Measurements from ENCODE around the gene RFC4.
"Not testable (repeated sequence)": the region's sequence is repeated elsewhere in the genome, so short reads cannot be mapped to it uniquely, and the experiment has no call there.

Gene RFC4

GRCh38 chr3:186832276-186832675 lies 26.0 kb upstream of the RFC4 start:
- Histone ChIP-seq H3K9ac (ENCODE audit: low read depth, low read length) (no peak overlapping the region), H3K9me3 (ENCODE audit: control insufficient read depth, insufficient read depth, low read length) (no peaks in the 10 kb centered on the region), H3K4me1 (ENCODE audit: insufficient read depth, low read length) (peaks cover 5% of the 10 kb centered on the region; the same call in 1 of the 2 replicates), H3K36me3 (ENCODE audit: insufficient read depth, low read length) (no peaks in the 10 kb centered on the region)

- Histone ChIP-seq H3K36me3 (ENCODE audit: insufficient read depth, low read length) (no peaks in the 10 kb centered on the region), H3K9me3 (ENCODE audit: control insufficient read depth, insufficient read depth, low read length) (no peaks in the 10 kb centered on the region), H3K4me1 (ENCODE audit: insufficient read depth, low read length) (peaks cover 5% of the 10 kb centered on the region; the same call in 1 of the 2 replicates), H3K9ac (ENCODE audit: low read depth, low read length) (no peak overlapping the region)
Measured at GRCh38 chr3:186831798-186832197, 25.5 kb upstream of the RFC4 start.

GRCh38 chr3:186828340-186828739 lies 22.1 kb upstream of the RFC4 start:
- Histone ChIP-seq H3K4me1 (ENCODE audit: insufficient read depth, low read length) (peaks cover 9% of the 10 kb centered on the region), H3K9ac (ENCODE audit: low read depth, low read length) (no peak overlapping the region), H3K9me3 (ENCODE audit: control insufficient read depth, insufficient read depth, low read length) (no peaks in the 10 kb centered on the region), H3K36me3 (ENCODE audit: insufficient read depth, low read length) (no peaks in the 10 kb centered on the region)

DNA sequence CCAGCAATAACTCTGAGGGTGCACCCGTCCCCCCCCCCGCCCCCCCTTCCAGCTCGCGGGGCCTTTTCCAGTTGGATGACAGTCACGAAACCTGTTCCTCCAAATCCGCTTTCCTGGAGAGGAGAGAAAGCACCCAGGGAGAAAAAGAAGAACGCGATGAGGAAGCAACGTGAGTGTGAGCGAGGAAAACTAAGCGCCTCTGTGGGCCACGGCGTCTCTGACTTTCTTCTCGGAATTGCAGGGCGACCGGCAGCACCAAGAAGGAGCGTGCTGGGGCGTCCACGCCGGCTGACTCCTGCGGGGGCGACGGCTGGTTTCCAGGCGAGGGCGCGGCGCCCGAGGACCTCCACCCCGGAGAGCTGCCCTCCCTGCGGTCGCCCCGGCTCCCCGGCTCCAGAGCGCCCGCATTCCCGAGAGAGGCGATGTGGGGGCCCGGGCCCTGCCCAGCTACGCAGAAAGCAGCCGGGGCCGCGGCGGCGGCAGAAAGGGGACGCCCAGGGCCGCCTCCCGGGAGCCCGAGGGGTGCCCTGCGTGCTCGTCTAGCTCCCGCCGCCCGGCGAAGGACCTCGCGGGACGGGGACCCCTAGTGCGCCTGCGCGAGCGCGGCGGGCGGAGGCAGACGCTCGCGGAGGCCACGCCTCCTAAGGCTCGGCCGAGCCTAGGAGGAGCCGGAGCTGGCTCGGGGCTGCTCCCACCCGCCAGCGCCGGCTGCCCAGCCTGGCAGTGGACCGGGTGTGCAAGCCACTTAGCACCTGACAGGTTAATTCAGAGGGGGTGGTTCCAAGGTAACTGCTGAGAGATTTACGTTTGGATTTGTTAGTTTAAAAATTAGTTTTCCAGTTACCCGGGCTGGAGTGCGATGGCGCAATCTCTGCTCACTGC lies 20.9 kb upstream of the RFC4 start:
- H3K36me3 ChIP-seq (ENCODE audit: insufficient read depth, low read length), result no peaks in the 10 kb centered on the region
- peaks cover 9% of the 10 kb centered on the region for H3K4me1 ChIP-seq (ENCODE audit: insufficient read depth, low read length)

DNA sequence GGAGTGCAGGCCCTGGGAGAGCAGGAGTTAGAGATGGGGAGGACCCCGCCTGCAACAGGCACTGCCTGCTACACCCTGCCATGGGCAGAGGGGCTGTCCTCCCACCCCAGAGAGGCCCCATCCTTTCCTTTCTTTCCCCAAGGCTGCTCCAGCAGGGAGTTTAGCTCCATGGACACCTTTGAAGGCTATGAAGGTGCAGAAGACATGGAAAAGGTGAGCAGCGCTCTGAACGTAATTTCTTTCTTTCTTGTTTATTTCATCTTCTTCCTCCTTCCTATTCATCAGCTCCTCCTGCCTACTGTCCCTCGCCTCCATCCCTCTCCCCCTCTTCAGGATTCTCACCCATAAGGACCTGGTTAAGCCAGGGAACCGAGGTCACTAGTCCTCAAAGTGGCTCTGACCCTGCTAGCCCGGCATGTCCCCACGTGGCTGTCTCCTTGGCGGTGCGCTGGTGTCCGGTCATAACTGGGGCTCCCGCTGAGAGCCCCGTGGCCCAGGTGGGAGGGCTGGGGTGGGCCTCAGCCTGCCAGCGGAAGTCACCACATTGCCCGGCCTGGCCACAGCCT lies 20.2 kb upstream of the RFC4 start:
- Histone ChIP-seq H3K9me3 (ENCODE audit: control insufficient read depth, insufficient read depth, low read length) (no peaks in the 10 kb centered on the region), H3K36me3 (ENCODE audit: insufficient read depth, low read length) (no peaks in the 10 kb centered on the region), H3K9ac (ENCODE audit: low read depth, low read length) (peak overlapping the region; percentile 74; the same call in 1 of the 2 replicates), H3K4me1 (ENCODE audit: insufficient read depth, low read length) (peaks cover 9% of the 10 kb centered on the region)

More for the DNA sequence above, 20.9 kb upstream of the RFC4 start:
- Histone ChIP-seq H3K9me3 (ENCODE audit: control insufficient read depth, insufficient read depth, low read length) (no peaks in the 10 kb centered on the region), H3K9ac (ENCODE audit: low read depth, low read length) (peak overlapping the region; percentile 74)

GRCh38 chr3:186825872-186826409 lies 19.7 kb upstream of the RFC4 start:
- Histone ChIP-seq H3K9me3 (ENCODE audit: control insufficient read depth, insufficient read depth, low read length) (no peaks in the 10 kb centered on the region), H3K9ac (ENCODE audit: low read depth, low read length) (peak overlapping the region; percentile 74), H3K36me3 (ENCODE audit: insufficient read depth, low read length) (no peaks in the 10 kb centered on the region)

DNA sequence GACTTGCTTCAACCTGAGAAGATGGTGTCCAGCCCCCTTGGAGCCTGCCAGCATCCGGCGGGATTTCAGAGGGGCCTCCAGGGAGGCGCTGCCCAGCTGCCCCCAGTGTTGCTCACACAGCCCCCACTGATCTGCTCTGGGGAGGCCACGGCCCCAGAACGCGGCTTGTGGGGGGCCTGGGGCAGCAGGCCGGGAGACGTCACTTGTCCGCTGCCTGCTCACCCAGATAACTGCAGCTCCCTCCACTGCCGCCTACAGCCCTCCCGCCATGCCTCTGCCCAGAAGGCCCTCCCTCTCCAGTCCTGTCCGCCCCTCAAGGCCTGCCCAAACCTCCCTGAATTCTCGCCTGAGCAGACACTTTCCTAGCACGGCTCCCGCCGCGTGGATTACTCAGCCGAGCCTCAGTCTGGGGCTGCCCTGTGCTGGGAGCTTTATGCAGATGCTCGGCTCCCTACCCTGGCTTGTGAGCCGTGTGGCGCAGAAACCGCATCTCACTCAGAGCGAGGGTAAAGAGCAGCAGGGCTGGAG lies 19.1 kb upstream of the RFC4 start:
- Histone ChIP-seq H3K4me1 (ENCODE audit: insufficient read depth, low read length) (peaks cover 9% of the 10 kb centered on the region), H3K36me3 (ENCODE audit: insufficient read depth, low read length) (no peaks in the 10 kb centered on the region), H3K9me3 (ENCODE audit: control insufficient read depth, insufficient read depth, low read length) (no peaks in the 10 kb centered on the region), H3K9ac (ENCODE audit: low read depth, low read length) (peak overlapping the region; percentile 74)

More at GRCh38 chr3:186825872-186826409, 19.7 kb upstream of the RFC4 start:
- H3K4me1 ChIP-seq (ENCODE audit: insufficient read depth, low read length), result peaks cover 9% of the 10 kb centered on the region

DNA sequence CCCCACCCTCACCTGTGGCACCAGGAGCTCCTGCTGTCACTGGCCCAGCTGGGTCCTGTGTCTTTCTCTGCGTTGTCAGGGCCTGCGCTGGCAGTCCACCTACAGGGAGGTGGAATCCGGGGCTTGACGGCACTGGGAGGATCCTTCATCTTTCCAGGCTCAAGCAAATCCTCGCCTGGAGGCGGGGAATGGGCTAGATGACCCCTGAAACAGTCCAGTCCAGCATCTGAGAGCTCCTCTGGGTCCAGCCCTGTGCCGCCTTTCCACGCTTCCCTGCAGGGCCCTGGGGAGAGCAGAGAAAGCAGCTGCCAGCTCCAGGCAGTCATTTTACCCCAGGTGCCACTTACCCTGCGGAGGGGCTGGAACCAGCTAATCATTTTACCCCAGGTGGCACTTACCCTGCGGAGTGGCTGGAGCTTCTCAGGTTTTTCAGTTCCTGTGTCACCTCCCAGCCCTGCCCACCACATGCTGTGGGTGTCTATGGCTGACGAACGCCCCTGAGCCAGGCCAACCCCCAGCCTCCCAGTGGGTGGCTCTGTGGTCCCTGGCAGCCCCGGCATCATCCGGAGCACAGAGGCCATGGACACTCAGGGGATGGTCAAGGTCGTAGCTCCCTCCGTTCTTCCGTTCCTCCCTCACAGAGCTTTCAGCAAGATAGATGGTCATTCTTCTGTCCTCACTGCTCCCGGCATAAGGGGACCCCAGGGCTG lies 18.3 kb upstream of the RFC4 start:
- H3K4me1 ChIP-seq (ENCODE audit: insufficient read depth, low read length), result peaks cover 9% of the 10 kb centered on the region
- H3K9ac ChIP-seq (ENCODE audit: low read depth, low read length), result peak overlapping the region; percentile 74
- no peaks in the 10 kb centered on the region for H3K9me3 ChIP-seq (ENCODE audit: control insufficient read depth, insufficient read depth, low read length)
- no peaks in the 10 kb centered on the region for H3K36me3 ChIP-seq (ENCODE audit: insufficient read depth, low read length)

DNA sequence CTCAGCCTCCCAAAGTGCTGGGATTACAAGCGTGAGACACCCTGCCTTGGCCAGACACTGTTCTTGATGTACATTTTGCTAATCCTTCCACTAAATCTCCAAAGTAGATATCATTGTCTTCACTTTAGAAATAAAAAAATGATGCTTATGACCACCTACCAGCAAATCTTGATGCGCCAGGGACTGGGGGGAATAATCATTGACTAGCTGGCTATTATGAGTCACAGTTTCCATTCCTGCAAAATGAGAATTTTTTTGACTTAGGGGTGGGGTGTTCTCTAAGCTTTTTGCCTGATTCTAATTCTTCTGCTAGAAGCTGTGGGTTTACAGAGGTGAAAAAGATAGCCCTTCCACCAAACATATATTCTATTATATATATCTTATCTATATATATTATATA lies 17.1 kb upstream of the RFC4 start:
- no peak overlapping the region for H3K9ac ChIP-seq (ENCODE audit: low read depth, low read length)
- no peaks in the 10 kb centered on the region for H3K9me3 ChIP-seq (ENCODE audit: control insufficient read depth, insufficient read depth, low read length)
- H3K4me1 ChIP-seq (ENCODE audit: insufficient read depth, low read length), result peaks cover 8% of the 10 kb centered on the region
- no peaks in the 10 kb centered on the region for H3K36me3 ChIP-seq (ENCODE audit: insufficient read depth, low read length)

DNA sequence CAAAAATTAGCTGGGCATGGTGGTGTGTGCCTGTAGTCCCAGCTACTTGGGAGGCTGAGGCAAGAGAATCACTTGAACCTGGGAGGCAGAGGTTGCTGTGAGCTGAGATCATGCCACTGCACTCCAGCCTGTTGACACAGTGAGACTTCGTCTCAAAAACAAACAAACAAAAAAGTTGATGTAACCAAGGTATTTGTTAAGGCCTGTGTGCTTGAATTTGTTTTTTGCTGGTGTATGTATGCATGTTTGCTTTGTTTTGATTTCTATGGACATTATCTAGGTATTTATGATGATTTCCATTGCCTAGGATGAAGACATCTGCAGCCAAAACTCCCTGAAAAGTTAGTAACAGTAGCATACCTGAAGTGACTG lies 16.1 kb upstream of the RFC4 start:
- not testable (repeated sequence) for H3K9me3 ChIP-seq (ENCODE audit: control insufficient read depth, insufficient read depth, low read length); H3K4me1 ChIP-seq (ENCODE audit: insufficient read depth, low read length); H3K9ac ChIP-seq (ENCODE audit: low read depth, low read length); H3K36me3 ChIP-seq (ENCODE audit: insufficient read depth, low read length)

- peaks cover 5% of the 10 kb centered on the region for H3K4me1 ChIP-seq (ENCODE audit: insufficient read depth, low read length)
- H3K36me3 ChIP-seq (ENCODE audit: insufficient read depth, low read length), result no peaks in the 10 kb centered on the region
- no peak overlapping the region for H3K9ac ChIP-seq (ENCODE audit: low read depth, low read length)
- H3K9me3 ChIP-seq (ENCODE audit: control insufficient read depth, insufficient read depth, low read length), result no peaks in the 10 kb centered on the region
Measured at GRCh38 chr3:186821429-186822387, 15.4 kb upstream of the RFC4 start.

DNA sequence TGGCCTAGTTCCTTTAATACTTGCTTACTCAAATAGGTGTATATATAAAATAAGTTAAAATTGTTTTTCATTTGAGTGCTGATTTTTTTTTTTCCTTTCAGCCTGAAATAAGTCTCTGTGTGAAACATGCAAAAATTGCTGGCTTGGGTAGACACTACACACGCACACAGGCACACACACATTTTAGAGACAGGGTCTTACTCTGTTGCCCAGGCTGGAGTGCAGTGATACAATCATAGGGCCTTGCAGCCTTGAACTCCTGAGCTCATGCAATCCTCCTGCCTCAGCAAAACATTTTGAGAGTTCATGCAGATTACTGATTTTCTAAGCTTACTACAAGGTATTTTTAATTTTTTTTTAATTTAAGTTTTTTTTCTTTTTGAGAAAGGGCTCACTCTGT lies 12.7 kb upstream of the RFC4 start:
- Histone ChIP-seq H3K36me3 (ENCODE audit: insufficient read depth, low read length) (no peaks in the 10 kb centered on the region), H3K4me1 (ENCODE audit: insufficient read depth, low read length) (peaks cover 20% of the 10 kb centered on the region), H3K9ac (ENCODE audit: low read depth, low read length) (no peak overlapping the region), H3K9me3 (ENCODE audit: control insufficient read depth, insufficient read depth, low read length) (no peaks in the 10 kb centered on the region)

DNA sequence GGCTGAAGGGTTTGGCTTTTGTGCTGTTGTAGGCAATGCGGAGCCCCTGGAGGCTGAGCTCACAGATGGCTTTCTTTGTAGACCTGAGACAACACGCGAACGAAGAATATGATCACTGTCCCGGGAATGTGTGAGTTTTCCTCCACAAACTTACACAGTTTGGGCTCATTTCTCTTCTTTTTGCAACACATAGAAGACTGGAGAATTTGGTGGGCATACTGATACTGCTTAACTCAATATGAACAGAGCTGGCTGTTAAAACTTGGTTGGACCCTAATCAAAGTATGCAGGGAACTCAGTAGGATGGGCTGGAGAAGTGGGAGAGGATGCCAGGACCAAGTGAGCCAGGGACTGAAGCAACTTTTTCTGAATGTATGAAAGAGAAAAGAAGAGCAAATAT lies 12.2 kb upstream of the RFC4 start:
- Histone ChIP-seq H3K36me3 (ENCODE audit: insufficient read depth, low read length) (no peaks in the 10 kb centered on the region), H3K9ac (ENCODE audit: low read depth, low read length) (no peak overlapping the region), H3K4me1 (ENCODE audit: insufficient read depth, low read length) (peaks cover 19% of the 10 kb centered on the region), H3K9me3 (ENCODE audit: control insufficient read depth, insufficient read depth, low read length) (no peaks in the 10 kb centered on the region)
